ENCODE data around the gene SYT1.

- no peak for TF ChIP-seq GATA2 (IDR thresholded peaks at IDR 0.05; ENCODE audit: low read depth, low read length)
- no peak for TF ChIP-seq GATA3 (IDR thresholded peaks at IDR 0.05; ENCODE audit: low read depth, low read length)
Observed at GRCh38 chr12:79364197-79364596, 499.6 kb downstream of the SYT1 start.
